GM12872 (cell line): ENCODE measurements around the gene TRIP10.

Experiments
- CTCF ChIP-seq: IDR thresholded peaks from 3 replicates; pipeline ENCODE4 v1.5.1; 2011; ENCODE audit warnings: low read depth, mild to moderate bottlenecking, low read length, moderate library complexity; ENCODE audit not compliant: insufficient read depth

TRIP10 gene

GRCh38 chr19:6730941-6731670 lies 8.4 kb upstream of the TRIP10 start:
- TF ChIP-seq CTCF = no peak

DNA sequence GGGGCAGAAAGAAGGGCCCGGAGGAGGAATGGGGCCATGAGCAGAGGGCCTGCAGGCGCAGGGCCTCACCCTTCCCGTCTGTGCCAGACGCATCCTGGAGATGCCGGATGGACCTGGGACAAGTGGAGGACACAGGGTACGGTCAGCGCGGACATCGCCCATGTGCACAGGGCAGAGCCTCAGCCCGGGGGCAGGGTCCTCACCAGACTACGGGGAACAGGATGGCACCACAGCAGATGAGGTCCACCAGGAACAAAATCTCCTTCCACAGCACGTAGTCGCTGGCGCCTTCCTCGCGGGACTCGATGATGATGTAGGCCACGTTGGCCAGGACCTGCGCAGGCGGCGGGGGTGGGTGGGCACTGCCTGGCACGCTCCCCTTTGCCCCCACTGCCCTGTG lies 7.7 kb upstream of the TRIP10 start:
- no peak for TF ChIP-seq CTCF

- TF ChIP-seq CTCF = no peak
These were observed 6.6 kb upstream of the TRIP10 start for GRCh38 chr19:6732803-6733337.

DNA sequence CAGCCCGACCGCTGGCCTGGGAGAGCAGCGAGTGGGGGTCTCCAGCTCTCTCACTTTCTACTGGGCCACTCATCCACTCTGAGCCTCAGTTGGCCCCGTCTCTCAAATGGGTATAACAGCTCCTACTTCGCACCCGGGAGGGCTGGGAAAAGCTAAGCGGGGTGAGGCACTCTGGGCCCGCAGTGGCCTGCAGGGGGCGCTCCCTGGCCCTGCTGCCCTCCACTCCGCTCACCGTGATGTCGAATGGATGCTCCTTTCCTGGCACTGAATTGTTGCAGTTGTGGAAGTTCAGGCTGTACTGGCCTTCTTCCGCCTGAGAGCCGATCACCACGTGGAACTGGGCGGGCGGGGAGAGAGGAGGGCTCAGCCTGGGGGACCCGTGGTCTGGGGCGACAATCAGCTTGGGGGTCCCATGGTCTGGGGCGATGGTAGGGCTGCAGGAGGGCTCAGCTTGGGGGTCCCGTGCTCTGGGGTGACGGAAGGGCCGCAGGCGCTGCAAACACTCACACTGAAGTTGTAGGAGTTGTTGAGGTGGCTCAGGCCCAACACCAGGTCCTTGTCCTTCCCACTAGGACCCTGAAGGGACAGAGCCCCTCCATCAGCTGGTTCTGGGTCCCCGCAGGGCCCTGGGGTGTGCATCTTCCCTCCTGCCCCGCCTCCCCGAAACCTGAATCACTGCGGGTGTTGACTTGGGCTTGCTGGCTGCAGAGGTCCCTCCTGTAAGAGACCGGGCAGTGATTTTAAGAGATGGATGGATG lies 6.0 kb upstream of the TRIP10 start:
- peak; percentile 44 for TF ChIP-seq CTCF

DNA sequence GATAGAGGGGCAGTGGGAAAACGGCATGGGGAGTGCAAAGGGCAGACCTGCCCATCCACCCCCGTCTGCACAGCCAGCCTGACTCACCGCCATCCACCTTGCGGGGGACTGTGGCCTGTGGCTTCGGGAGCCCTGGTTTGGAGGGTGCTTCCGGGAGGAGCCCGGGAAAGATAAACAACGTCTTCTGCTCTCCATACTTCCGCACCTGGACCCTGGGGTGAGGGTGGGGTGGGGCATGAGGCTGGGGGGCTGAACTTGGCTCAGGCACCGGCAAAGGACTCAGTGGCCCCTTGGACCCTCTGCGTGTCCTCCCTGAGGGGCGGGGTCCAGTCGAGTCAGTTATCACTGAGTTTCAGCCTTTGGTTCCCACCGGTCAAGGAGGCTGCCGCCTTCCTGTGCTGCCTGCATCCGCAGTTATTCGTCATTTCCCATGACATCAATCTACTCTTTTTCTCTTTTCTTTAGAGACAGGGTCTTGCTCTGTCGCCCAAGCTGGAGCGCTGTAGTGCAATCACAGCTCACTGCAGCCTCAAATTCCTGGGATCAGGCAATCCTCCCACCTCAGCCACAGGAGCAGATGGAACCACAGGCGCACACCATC lies 5.3 kb upstream of the TRIP10 start:
- TF ChIP-seq CTCF = no peak

GRCh38 chr19:6735181-6735911 lies 4.1 kb upstream of the TRIP10 start:
- TF ChIP-seq CTCF = no peak
